CD4-positive, CD25-positive, alpha-beta regulatory T cell (primary cell): ENCODE data around the gene AMBP. TPM values are rescaled to one million over a fixed set of nuclear protein-coding genes. Genes with fewer than 3 reads are reported as not detected.

Experiments used
- ATAC-seq, 2 donors: fragments of 150-1000 bp; cut with Tn5 transposase; one replicate each; pipeline ENCODE4 v1.10.0; 2021; ENCODE audit warnings: low read depth in 2 of 2, moderate number of reproducible peaks in 2 of 2, moderate library complexity in 1 of 2
- DNase-seq, 3 donors: peaks; one replicate each; pipeline versions ENCODE4 v3.0.0 to v3.0.0-alpha.2; 2012 to 2022; ENCODE audit warnings: mixed read lengths in 1 of 3
- H3K27ac ChIP-seq: one replicate; pipeline ENCODE4 v1.7.0; 2013; ENCODE audit warnings: mild to moderate bottlenecking, low read length; ENCODE audit not compliant: insufficient read depth, poor library complexity, severe bottlenecking
- H3K27me3 ChIP-seq: one replicate; pipeline ENCODE4 v1.7.0; 2013; ENCODE audit warnings: low read length; ENCODE audit not compliant: control insufficient read depth, insufficient read depth
- H3K36me3 ChIP-seq: one replicate; pipeline ENCODE4 v1.7.0; 2013; ENCODE audit warnings: mild to moderate bottlenecking, low read length, moderate library complexity; ENCODE audit not compliant: control insufficient read depth, insufficient read depth
- H3K4me1 ChIP-seq: 2 replicates; pipeline ENCODE4 v1.7.0; 2013; ENCODE audit warnings: mild to moderate bottlenecking, low read length; ENCODE audit not compliant: insufficient read depth, control insufficient read depth, poor library complexity, severe bottlenecking
- H3K4me3 ChIP-seq: one replicate; pipeline ENCODE4 v1.7.0; 2013; ENCODE audit warnings: low read depth, mild to moderate bottlenecking, low read length, moderate library complexity
- H3K9me3 ChIP-seq, 2 experiments: 1 replicate in 1 of 2; 2 replicates in 1 of 2; pipeline ENCODE4 v1.7.0; 2013; ENCODE audit warnings: low read length in 2 of 2, mild to moderate bottlenecking in 1 of 2, moderate library complexity in 1 of 2; ENCODE audit not compliant: control insufficient read depth in 2 of 2
- H3K27ac Mint-ChIP-seq, 3 donors: one replicate each; pipeline ENCODE4 v1.8.0; 2020 to 2022; ENCODE audit warnings: mild to moderate bottlenecking in 3 of 3, mixed read lengths in 3 of 3, moderate library complexity in 2 of 3
- H3K27me3 Mint-ChIP-seq: one replicate; pipeline ENCODE4 v1.8.0; 2022; ENCODE audit warnings: mild to moderate bottlenecking, mixed read lengths
- H3K36me3 Mint-ChIP-seq: one replicate; pipeline ENCODE4 v1.8.0; 2020; ENCODE audit warnings: mixed read lengths
- H3K4me1 Mint-ChIP-seq, 4 donors: one replicate each; pipeline ENCODE4 v1.8.0; 2020 to 2022; ENCODE audit warnings: mixed read lengths in 4 of 4, mild to moderate bottlenecking in 1 of 4
- H3K4me3 Mint-ChIP-seq, 4 donors: one replicate each; pipeline ENCODE4 v1.8.0; 2020 to 2022; ENCODE audit warnings: mild to moderate bottlenecking in 4 of 4, mixed read lengths in 4 of 4, moderate library complexity in 3 of 4
- H3K9me3 Mint-ChIP-seq, 7 donors: one replicate each; pipeline ENCODE4 v1.8.0; 2020 to 2022; ENCODE audit warnings: mixed read lengths in 7 of 7, mild to moderate bottlenecking in 3 of 7, moderate library complexity in 2 of 7
- polyA plus RNA-seq, 4 donors: library from polyadenylated mRNA; unstranded; fragments of 300-500 nt; fragmentation: Illumina TruSeq; gene quantifications; one replicate each; pipeline ENCODE4 v1.2.3, GENCODE V29; 2021
- total RNA-seq: library from RNA; stranded (reverse); gene quantifications from one replicate; pipeline ENCODE4 v1.2.3, GENCODE V29; 2022

The AMBP gene
- total and polyA plus RNA-seq, 5 donors from 2014 or later = not detected

DNA sequence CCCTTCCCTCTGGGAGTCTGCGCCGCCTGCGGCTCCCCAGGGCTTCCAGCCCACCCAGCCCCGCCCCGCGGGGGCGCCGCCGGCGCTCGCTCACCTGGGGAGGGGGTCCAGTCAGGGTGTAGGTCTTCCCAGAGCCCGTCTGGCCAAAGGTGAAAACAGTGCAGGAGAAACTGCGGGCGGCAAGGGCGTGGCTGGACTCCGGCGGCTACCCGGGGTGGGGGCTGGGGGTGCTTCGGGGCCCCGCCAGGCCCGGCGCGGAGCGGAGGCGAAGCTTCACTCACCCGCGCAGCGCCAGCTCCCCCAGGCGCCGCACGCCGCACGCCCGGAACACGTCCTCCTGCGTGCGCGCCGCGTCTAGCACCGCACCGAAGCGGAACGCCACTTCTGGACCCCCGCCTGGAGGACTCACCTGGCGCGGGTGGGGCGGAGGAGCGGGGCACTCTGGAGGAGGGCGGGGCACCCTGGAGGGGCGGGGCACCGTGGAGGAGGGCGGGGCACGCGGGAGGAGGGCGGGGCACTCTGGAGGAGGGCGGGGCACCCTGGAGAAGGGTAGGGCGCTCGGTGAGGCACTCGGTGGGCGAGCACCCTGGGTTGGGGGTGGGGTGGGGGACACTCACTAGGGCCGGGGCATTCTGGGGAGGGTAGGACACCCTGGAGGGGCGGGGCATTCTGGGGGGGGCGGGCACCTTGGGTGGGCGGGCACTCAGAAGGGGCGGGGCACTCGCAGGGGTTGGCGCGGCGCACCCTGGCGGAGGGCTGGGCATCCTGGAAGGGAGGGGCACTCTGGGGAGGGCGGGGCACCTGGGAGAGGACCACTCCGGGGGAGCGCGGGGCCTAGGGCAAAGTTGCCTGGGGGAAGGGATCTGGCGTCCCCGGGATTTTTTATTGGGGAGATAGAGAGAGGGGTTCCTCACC lies 20.2 kb upstream of the AMBP start:
- peaks cover 42% of the 10 kb centered on the region for H3K27me3 Mint-ChIP-seq

DNA sequence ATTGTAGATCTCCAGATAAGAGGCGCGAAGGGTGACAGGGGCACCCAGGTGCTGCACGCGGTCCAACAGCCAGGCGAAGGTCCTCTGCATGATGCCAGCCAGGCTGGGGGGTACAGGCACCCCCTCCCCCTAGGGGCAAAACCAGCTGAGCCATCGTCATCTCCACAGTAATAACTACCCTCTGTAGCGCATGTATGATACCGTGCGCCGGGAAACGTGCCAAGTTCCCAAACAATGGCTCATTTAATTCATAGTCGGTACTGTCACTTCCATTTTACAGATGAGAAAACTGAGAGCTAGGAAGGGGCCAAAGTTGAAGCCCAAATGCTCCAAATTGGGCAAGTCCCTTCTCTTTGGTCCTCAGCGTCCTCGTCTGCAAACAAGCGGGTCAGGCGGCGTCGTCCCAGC lies 19.5 kb upstream of the AMBP start:
- peaks cover 0 to 17% (median 0%) of the 10 kb centered on the region in 4 donors for H3K4me1 Mint-ChIP-seq
- ATAC-seq = no peak
- no peak for DNase-seq
- no peak overlapping the region for H3K27ac ChIP-seq
- H3K9me3 ChIP-seq = peaks cover 0 to 3% of the 10 kb centered on the region in 2 experiments
- H3K4me3 ChIP-seq = no peak overlapping the region
- H3K36me3 Mint-ChIP-seq = no peaks in the 10 kb centered on the region
- peaks cover 37% of the 10 kb centered on the region for H3K27me3 Mint-ChIP-seq
- H3K4me3 Mint-ChIP-seq = peak overlapping the region in 1 of 4 donors; percentile 39
- no peaks in the 10 kb centered on the region for H3K36me3 ChIP-seq
- H3K4me1 ChIP-seq = no peaks in the 10 kb centered on the region
- H3K9me3 Mint-ChIP-seq = peaks cover 0 to 8% (median 4%) of the 10 kb centered on the region in 7 donors
- H3K27ac Mint-ChIP-seq = no peak overlapping the region
- no peaks in the 10 kb centered on the region for H3K27me3 ChIP-seq

More for the DNA sequence above, 20.2 kb upstream of the AMBP start:
- Mint-ChIP-seq H3K9me3 (peaks cover 0 to 9% (median 4%) of the 10 kb centered on the region in 7 donors), H3K4me1 (peaks cover 0 to 17% (median 0%) of the 10 kb centered on the region in 4 donors), H3K27ac (no peak overlapping the region), H3K4me3 (no peak overlapping the region), H3K36me3 (no peaks in the 10 kb centered on the region)
- Histone ChIP-seq H3K36me3 (no peaks in the 10 kb centered on the region), H3K27me3 (no peaks in the 10 kb centered on the region), H3K9me3 (peaks cover 0 to 3% of the 10 kb centered on the region in 2 experiments), H3K27ac (no peak overlapping the region), H3K4me3 (no peak overlapping the region), H3K4me1 (no peaks in the 10 kb centered on the region)
- ATAC-seq (no peak), DNase-seq (no peak)

DNA sequence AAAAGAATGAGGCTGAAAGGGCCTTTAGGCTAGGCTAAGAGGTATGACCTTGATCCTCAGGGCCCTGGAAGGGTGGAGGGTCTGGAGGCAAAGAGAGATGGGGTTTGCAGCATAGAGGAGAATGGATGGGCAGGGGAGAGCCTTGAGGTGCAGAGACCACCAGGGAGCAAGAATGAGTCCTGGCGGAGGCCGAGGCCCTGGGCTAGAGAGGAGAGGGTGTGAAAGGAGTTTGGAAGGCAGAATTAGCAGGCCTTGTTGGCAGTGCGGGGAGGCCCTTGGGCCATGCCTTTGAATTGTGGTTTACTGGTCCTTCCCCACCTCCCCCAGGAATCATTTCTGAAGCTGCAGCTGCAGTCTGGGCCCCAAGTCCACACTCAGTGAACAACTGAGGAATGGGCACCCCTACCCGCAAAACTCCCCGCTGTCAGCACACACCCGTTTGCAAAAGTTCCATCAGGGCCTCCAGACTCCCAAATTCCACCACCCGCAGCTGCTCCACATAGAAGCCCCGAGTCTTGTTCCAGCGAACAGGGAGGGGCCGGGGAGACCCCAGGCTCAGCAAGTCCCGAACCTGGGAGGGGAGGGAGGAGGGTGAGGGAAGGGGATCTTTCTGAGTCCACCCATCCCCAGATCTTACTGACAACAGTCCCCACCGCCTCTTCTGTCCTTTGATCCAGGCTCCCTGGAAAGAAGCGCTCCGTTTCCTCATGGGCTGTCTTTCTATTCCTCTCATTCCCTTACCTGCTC lies 18.9 kb upstream of the AMBP start:
- peak overlapping the region in 3 of 4 donors; percentile 39 to 70 (median 44) for H3K4me3 Mint-ChIP-seq
- H3K9me3 Mint-ChIP-seq = peaks cover 0 to 7% (median 4%) of the 10 kb centered on the region in 7 donors
- ATAC-seq (no peak), DNase-seq (no peak)
- no peaks in the 10 kb centered on the region for H3K36me3 ChIP-seq
- no peaks in the 10 kb centered on the region for H3K4me1 ChIP-seq
- no peaks in the 10 kb centered on the region for H3K36me3 Mint-ChIP-seq
- no peak overlapping the region for H3K4me3 ChIP-seq
- peak overlapping the region in 1 of 3 donors; percentile 32 for H3K27ac Mint-ChIP-seq
- H3K27me3 ChIP-seq = no peaks in the 10 kb centered on the region
- no peaks in the 10 kb centered on the region for H3K9me3 ChIP-seq
- peaks cover 0 to 17% (median 0%) of the 10 kb centered on the region in 4 donors for H3K4me1 Mint-ChIP-seq
- no peak overlapping the region for H3K27ac ChIP-seq
- peaks cover 34% of the 10 kb centered on the region for H3K27me3 Mint-ChIP-seq

DNA sequence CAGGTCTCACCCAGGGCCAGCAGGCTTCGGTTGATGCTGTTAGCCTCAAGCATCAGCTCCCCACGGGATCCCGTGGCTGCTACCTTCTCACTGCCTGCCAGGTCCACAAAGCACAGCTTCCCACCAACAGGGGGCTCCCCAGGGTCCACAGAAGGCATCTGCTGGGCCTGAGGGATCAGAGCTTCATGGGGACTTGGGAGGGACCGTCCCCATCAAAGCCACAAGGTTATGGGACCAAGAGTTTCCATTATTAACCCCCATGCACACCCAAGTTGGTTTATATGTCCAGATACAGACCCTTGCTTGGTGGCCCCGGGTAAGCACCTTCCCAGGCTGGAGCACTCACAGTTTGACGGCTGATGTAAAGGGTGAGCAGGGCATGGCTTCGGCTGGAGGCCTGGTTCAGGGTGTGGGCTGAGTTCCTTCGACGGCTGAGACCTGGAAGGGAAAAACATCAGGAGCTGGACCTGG lies 18.0 kb upstream of the AMBP start:
- H3K9me3 Mint-ChIP-seq = peaks cover 0 to 5% (median 0%) of the 10 kb centered on the region in 7 donors
- DNase-seq (no peak), ATAC-seq (no peak)
- peaks cover 0 to 17% (median 0%) of the 10 kb centered on the region in 4 donors for H3K4me1 Mint-ChIP-seq
- Histone ChIP-seq H3K4me3 (no peak overlapping the region), H3K27me3 (no peaks in the 10 kb centered on the region), H3K36me3 (no peaks in the 10 kb centered on the region), H3K9me3 (no peaks in the 10 kb centered on the region), H3K4me1 (no peaks in the 10 kb centered on the region), H3K27ac (no peak overlapping the region)
- H3K36me3 Mint-ChIP-seq = no peaks in the 10 kb centered on the region
- H3K4me3 Mint-ChIP-seq = peak overlapping the region in 1 of 4 donors; percentile 12
- H3K27me3 Mint-ChIP-seq = peaks cover 34% of the 10 kb centered on the region
- H3K27ac Mint-ChIP-seq = no peak overlapping the region

DNA sequence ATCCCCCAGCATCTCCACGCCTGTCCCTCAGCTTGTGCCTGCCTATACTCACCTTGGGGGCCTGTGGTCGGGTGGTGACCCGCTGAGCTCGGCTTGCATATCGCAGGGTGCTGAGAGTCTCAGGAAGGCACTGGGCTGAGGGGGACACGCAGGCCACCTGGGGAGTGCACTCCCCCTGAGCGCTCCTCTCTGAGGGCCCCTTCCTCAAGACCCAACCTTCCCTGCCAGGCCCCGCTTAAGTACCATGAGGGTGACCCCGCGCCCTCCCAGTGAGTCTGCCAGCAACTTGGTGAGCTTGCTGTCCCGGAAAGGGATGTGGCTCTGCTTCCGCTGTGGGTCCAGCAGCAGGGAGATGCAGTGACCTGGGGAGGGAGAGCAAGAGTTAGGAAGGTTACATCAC lies 16.9 kb upstream of the AMBP start:
- Mint-ChIP-seq H3K27ac (no peak overlapping the region), H3K9me3 (peaks cover 0 to 3% (median 0%) of the 10 kb centered on the region in 7 donors), H3K27me3 (peaks cover 30% of the 10 kb centered on the region), H3K4me1 (peaks cover 0 to 17% (median 0%) of the 10 kb centered on the region in 4 donors), H3K36me3 (no peaks in the 10 kb centered on the region), H3K4me3 (no peak overlapping the region)
- no peak overlapping the region for H3K27ac ChIP-seq
- no peaks in the 10 kb centered on the region for H3K36me3 ChIP-seq
- no peaks in the 10 kb centered on the region for H3K27me3 ChIP-seq
- DNase-seq = no peak
- ATAC-seq = no peak
- H3K4me3 ChIP-seq = no peak overlapping the region
- no peaks in the 10 kb centered on the region for H3K4me1 ChIP-seq
- H3K9me3 ChIP-seq = no peaks in the 10 kb centered on the region

DNA sequence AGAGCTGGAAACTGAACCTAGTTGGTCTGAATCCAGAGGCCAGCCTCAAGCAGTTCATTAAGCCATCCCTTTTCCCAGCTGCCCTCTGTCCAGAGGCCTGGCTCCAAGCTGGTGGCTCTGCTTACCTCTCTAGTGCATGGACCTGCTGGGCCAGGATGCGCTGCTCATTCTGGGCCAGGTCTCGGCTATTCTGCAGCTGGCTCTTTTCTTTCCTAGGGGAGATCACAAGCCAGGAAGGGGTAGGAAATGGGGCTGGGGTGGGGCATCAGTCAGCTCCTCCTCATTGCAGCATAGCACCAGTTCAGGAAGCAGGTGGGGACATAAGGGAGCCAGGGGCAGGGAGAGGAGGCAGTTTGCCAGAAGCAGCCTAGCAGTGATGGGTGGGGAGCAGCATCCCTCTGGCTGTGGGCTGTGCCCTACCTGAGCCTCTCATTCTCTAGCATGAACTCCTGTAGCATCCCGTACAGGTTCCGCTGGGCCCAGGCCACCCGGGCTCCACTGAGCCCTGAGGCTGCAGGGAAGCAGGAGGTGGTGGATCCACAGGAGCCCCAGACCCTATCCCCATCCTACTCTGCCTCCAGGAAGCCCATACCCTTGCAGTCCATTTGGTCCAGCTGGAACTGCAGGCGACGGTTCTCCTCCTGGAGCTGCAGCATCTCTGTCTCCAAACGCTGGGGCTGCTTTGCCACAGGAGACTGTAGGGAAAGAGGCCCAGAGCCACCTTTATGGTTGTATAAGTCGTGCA lies 15.8 kb upstream of the AMBP start:
- H3K36me3 ChIP-seq = no peaks in the 10 kb centered on the region
- H3K4me1 ChIP-seq = no peaks in the 10 kb centered on the region
- H3K27me3 ChIP-seq = no peaks in the 10 kb centered on the region
- H3K27me3 Mint-ChIP-seq = peaks cover 28% of the 10 kb centered on the region
- H3K9me3 Mint-ChIP-seq = peaks cover 0 to 3% (median 0%) of the 10 kb centered on the region in 7 donors
- H3K4me3 ChIP-seq = no peak overlapping the region
- H3K27ac Mint-ChIP-seq = peak overlapping the region in 1 of 3 donors; percentile 71
- DNase-seq (no peak), ATAC-seq (no peak)
- H3K4me1 Mint-ChIP-seq = peaks cover 0 to 13% (median 0%) of the 10 kb centered on the region in 4 donors
- no peak overlapping the region for H3K27ac ChIP-seq
- H3K9me3 ChIP-seq = no peaks in the 10 kb centered on the region
- no peaks in the 10 kb centered on the region for H3K36me3 Mint-ChIP-seq
- H3K4me3 Mint-ChIP-seq = no peak overlapping the region

DNA sequence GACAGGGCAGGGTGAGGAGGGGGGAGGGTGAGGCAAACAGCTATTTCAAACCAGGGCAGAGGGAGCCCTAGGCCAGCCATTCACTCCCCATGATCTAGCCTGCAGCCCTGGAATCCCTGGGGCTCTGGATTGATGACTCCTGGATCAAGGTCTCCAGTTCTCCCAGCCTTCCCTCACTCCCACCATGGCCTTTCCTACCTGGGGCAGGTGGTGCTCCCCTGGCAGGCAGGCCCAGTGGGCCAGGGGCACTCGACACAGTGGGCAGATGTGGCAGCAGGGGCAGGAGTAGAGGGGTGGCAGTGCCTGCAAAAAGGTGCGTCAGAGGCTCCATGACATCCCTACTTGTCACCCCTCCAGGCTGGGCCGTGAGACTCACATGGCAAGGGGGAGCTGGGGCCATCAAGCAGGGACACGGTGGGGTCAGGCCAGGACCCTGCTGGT lies 15.0 kb upstream of the AMBP start:
- no peaks in the 10 kb centered on the region for H3K4me1 ChIP-seq
- Mint-ChIP-seq H3K4me3 (no peak overlapping the region), H3K27ac (no peak overlapping the region), H3K9me3 (peaks cover 0 to 3% (median 0%) of the 10 kb centered on the region in 7 donors), H3K4me1 (peaks cover 0 to 12% (median 0%) of the 10 kb centered on the region in 4 donors), H3K36me3 (no peaks in the 10 kb centered on the region), H3K27me3 (peaks cover 28% of the 10 kb centered on the region)
- H3K9me3 ChIP-seq = no peaks in the 10 kb centered on the region
- no peaks in the 10 kb centered on the region for H3K36me3 ChIP-seq
- H3K27ac ChIP-seq = no peak overlapping the region
- no peak overlapping the region for H3K4me3 ChIP-seq
- no peak for ATAC-seq
- no peaks in the 10 kb centered on the region for H3K27me3 ChIP-seq
- DNase-seq = no peak
